Esophagus squamous epithelium (tissue), 5 donors: ENCODE measurements around the gene FGF12. TPM values are rescaled to one million over a fixed set of nuclear protein-coding genes. Genes with fewer than 3 reads are reported as not detected.
"Not testable (repeated sequence)": the region's sequence is repeated elsewhere in the genome, so short reads cannot be mapped to it uniquely, and the experiment has no call there.

Experiments
- DNase-seq: peaks from one replicate; lab custom pipeline; 2025; lab: John Stamatoyannopoulos, UW
- H3K27ac ChIP-seq, 4 donors: fragments of 200-600 bp; sonication (generic); one replicate each; pipeline ENCODE4 v1.5.1; 2016 to 2019; ENCODE audit warnings: mild to moderate bottlenecking in 1 of 4
- H3K27me3 ChIP-seq, 4 donors: fragments of 200-600 bp; sonication (generic); 1 replicate in 3 of 4; 2 replicates in 1 of 4; pipeline versions ENCODE4 v1.5.1 to v1.6.0; 2017 to 2021; ENCODE audit warnings: antibody characterized with exemption in 1 of 4
- H3K36me3 ChIP-seq, 3 donors: fragments of 200-600 bp; sonication (generic); one replicate each; pipeline ENCODE4 v1.5.1; 2016 to 2019
- H3K4me1 ChIP-seq, 3 donors: fragments of 200-600 bp; sonication (generic); one replicate each; pipeline ENCODE4 v1.5.1; 2017 to 2019
- H3K4me3 ChIP-seq, 4 donors: fragments of 200-600 bp; sonication (generic); 1 replicate in 3 of 4; 2 replicates in 1 of 4; pipeline ENCODE4 v1.5.1; 2016 to 2019; ENCODE audit warnings: mild to moderate bottlenecking in 2 of 4, moderate library complexity in 1 of 4
- H3K9me3 ChIP-seq, 3 donors: fragments of 200-600 bp; sonication (generic); one replicate each; pipeline ENCODE4 v1.5.1; 2016 to 2019
- POLR2A ChIP-seq, 4 donors: fragments of 450-650 bp; IDR thresholded peaks; one replicate each; pipeline ENCODE4 v1.6.1; 2017; ENCODE audit warnings: antibody characterized with exemption in 4 of 4, mild to moderate bottlenecking in 4 of 4, moderate library complexity in 3 of 4
- WGBS, 2 donors: methylation state at CpG; one replicate each; pipeline ENCODE4 v1.1.5; 2018; 5-methylcytosine and 5-hydroxymethylcytosine counted together
- intact Hi-C: fragments of 100-400 bp; cut with DNase I; formaldehyde crosslinking; loops from one replicate; pipeline ENCODE4 v1.15.0; 2022
- total RNA-seq, 4 donors: library from RNA; depleted of rRNA; stranded (reverse); fragments of >200 nt; gene quantifications; one replicate each; pipeline ENCODE4 v1.1.0, GENCODE V29; 2016
- TF ChIP-seq, protein P1 (sequence below), 6 experiments: fragments of 450-650 bp in 4 of 6; fragments of 200-600 bp in 2 of 6; sonication (generic) in 2 of 6; IDR thresholded peaks; one replicate each; pipeline ENCODE4 v1.5.1; 2016 to 2019; ENCODE audit warnings: antibody characterized with exemption in 6 of 6, mild to moderate bottlenecking in 4 of 6, moderate library complexity in 4 of 6
- donor health status: DM: yes; HTN: yes; CAD: no.

The FGF12 gene
- total RNA-seq, 4 donors from 2014 or later, result 0.18 to 1.6 (median 0.86) TPM

- Histone ChIP-seq H3K27me3 (no peaks in the 10 kb centered on the region), H3K4me3 (no peak overlapping the region), H3K27ac (no peak overlapping the region), H3K9me3 (no peaks in the 10 kb centered on the region), H3K4me1 (peaks cover 0 to 14% (median 5%) of the 10 kb centered on the region in 3 donors), H3K36me3 (no peaks in the 10 kb centered on the region)
- DNase-seq, result no peak
- TF ChIP-seq, protein P1, sequence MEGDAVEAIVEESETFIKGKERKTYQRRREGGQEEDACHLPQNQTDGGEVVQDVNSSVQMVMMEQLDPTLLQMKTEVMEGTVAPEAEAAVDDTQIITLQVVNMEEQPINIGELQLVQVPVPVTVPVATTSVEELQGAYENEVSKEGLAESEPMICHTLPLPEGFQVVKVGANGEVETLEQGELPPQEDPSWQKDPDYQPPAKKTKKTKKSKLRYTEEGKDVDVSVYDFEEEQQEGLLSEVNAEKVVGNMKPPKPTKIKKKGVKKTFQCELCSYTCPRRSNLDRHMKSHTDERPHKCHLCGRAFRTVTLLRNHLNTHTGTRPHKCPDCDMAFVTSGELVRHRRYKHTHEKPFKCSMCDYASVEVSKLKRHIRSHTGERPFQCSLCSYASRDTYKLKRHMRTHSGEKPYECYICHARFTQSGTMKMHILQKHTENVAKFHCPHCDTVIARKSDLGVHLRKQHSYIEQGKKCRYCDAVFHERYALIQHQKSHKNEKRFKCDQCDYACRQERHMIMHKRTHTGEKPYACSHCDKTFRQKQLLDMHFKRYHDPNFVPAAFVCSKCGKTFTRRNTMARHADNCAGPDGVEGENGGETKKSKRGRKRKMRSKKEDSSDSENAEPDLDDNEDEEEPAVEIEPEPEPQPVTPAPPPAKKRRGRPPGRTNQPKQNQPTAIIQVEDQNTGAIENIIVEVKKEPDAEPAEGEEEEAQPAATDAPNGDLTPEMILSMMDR (IDR thresholded peaks at IDR 0.05), result no peak
- no peak for TF ChIP-seq POLR2A (IDR thresholded peaks at IDR 0.05)
- intact Hi-C loops, result no loop called here
- WGBS, 2 donors, result 72 to 76% methylated on average over 3 of the region's 3 CpGs
These were observed 3.9 kb upstream of the FGF12 start for GRCh38 chr3:192731233-192731632.

DNA sequence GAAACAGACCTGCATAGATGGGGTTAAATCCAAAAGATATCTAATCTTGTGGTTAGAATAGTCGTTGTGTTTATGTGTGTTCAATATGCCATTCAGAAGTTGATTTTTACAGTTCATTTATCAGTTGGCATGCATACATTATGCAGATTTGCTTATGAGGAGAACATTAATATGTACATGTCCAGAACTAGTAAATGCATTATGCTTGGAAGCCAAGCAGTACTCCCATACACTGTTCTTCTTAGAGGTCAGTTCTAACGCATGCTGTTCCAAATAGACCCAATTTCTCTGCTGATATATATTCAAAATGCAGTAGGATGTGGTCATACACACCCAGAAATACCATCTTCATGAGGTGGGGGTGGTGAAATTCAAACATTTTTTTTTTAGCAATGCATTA, 956 bp downstream of the FGF12 start:
- peaks cover 0 to 14% (median 5%) of the 10 kb centered on the region in 3 donors for H3K4me1 ChIP-seq
- no peak for TF ChIP-seq POLR2A (IDR thresholded peaks at IDR 0.05)
- TF ChIP-seq, protein P1 (IDR thresholded peaks at IDR 0.05), result no peak
- H3K4me3 ChIP-seq, result no peak overlapping the region
- no peaks in the 10 kb centered on the region for H3K27me3 ChIP-seq
- DNase-seq, result no peak
- no peaks in the 10 kb centered on the region for H3K9me3 ChIP-seq
- no peaks in the 10 kb centered on the region for H3K36me3 ChIP-seq
- no peak overlapping the region for H3K27ac ChIP-seq
- intact Hi-C loops, result no loop called here
- 31 to 36% methylated on average over 2 of the region's 2 CpGs for WGBS, 2 donors

DNA sequence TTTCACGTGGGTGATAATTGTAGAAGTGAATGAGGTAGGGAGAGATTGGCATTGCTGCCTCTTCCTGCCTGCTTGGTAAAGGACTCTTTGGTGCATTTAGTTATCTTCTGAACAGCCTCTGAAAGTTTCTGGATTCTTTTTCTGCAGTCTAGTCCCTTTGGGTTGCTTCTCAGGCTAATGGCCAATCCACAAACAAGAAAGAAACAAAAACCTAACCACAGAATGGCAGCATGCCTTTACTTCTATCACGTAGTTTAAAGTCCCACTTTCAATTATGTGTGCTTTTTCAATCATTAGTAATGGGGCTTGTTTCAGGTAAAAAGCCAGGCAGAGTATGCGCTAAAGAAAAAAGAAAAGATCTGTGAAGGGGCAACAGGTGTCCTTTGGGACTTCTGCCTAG, 7.4 kb downstream of the FGF12 start:
- DNase-seq, result no peak
- Histone ChIP-seq H3K27me3 (no peaks in the 10 kb centered on the region), H3K4me1 (no peaks in the 10 kb centered on the region), H3K27ac (no peak overlapping the region), H3K4me3 (no peak overlapping the region), H3K9me3 (no peaks in the 10 kb centered on the region), H3K36me3 (no peaks in the 10 kb centered on the region)
- intact Hi-C loops, result no loop called here
- TF ChIP-seq, protein P1 (IDR thresholded peaks at IDR 0.05), result no peak
- TF ChIP-seq POLR2A (IDR thresholded peaks at IDR 0.05), result no peak
- 52 to 54% methylated on average over 3 of the region's 3 CpGs for WGBS, 2 donors

DNA sequence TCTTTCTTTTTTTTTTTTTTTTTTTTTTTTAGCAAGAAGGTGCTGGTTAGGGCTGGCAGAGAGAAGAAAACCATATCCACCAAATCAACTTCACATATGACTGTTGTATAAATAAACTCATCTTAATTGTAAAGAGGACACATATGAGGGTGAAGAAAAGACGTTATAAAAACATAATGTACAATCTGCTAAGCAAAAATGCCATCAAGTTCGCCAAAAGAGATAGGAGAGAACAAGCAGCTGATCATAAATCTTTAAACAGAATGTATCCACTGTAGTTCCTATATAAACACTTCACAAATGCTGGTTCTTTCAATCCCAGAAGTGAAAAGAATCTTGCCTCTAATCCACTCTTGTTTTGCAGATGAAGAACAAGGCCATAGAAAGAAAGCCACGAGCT, 9.2 kb downstream of the FGF12 start:
- no peak for DNase-seq
- Histone ChIP-seq H3K27ac (no peak overlapping the region), H3K4me3 (no peak overlapping the region), H3K9me3 (no peaks in the 10 kb centered on the region), H3K4me1 (no peaks in the 10 kb centered on the region), H3K27me3 (no peaks in the 10 kb centered on the region), H3K36me3 (no peaks in the 10 kb centered on the region)
- intact Hi-C loops, result no loop called here
- 25 to 29% methylated on average over 3 of the region's 3 CpGs for WGBS, 2 donors
- TF ChIP-seq POLR2A (IDR thresholded peaks at IDR 0.05), result no peak
- TF ChIP-seq, protein P1 (IDR thresholded peaks at IDR 0.05), result no peak

DNA sequence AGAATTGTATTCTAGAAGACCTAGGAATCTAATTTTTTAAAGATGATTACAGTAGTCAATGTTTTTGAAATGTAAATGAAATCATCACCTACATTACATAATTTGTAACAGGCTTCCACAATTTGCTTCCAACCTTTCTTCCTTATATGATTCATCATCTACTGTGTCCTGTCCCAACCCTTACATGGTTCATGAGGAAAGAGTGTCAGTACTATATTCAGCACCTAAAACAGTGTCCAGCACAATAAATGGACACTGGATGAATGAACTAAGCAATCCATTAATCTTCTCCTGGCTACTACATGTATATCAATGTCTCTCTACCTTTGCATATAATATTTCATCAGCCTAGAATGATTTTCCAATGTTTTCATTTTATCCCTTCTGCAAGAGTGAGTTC, 12.2 kb downstream of the FGF12 start:
- intact Hi-C loops, result no loop called here
- Histone ChIP-seq H3K27me3 (no peaks in the 10 kb centered on the region), H3K27ac (no peak overlapping the region), H3K4me1 (no peaks in the 10 kb centered on the region), H3K9me3 (no peaks in the 10 kb centered on the region), H3K36me3 (no peaks in the 10 kb centered on the region), H3K4me3 (no peak overlapping the region)
- no peak for DNase-seq
- TF ChIP-seq, protein P1 (IDR thresholded peaks at IDR 0.05), result no peak
- TF ChIP-seq POLR2A (IDR thresholded peaks at IDR 0.05), result no peak

GRCh38 chr3:192711126-192711525, 16.2 kb downstream of the FGF12 start:
- intact Hi-C loops, result not testable (repeated sequence)

More at GRCh38 chr3:192711126-192711525, 16.2 kb downstream of the FGF12 start:
- not testable (repeated sequence) for H3K27me3 ChIP-seq, H3K27ac ChIP-seq, H3K4me1 ChIP-seq, DNase-seq, H3K9me3 ChIP-seq, H3K4me3 ChIP-seq, H3K36me3 ChIP-seq
- 87% methylated on average over 3 of the region's 22 CpGs; no CpG with 5 or more reads in 1 of the 2 donors for WGBS, 2 donors
